Cardiac muscle cell (in vitro differentiated cells and primary cell): Measurements from ENCODE around the gene PCDH9. TPM values are rescaled to one million over a fixed set of nuclear protein-coding genes. Genes with fewer than 3 reads are reported as not detected.

Experiments used
- DNase-seq, 2 donors: peaks; one replicate each; pipeline versions ENCODE4 v3.0.0 to v3.0.0-alpha.2; 2010 to 2017; ENCODE audit warnings: low read depth in 1 of 2, low spot score in 1 of 2
- H3K27ac ChIP-seq: fragments of 200-600 bp; sonication (generic); 2 replicates; pipeline ENCODE4 v1.5.1; 2016
- H3K27me3 ChIP-seq: fragments of 200-600 bp; sonication (generic); 2 replicates; pipeline ENCODE4 v1.6.0; 2016; ENCODE audit warnings: control low read depth
- H3K36me3 ChIP-seq: fragments of 200-600 bp; sonication (generic); 2 replicates; pipeline ENCODE4 v1.5.1; 2016; ENCODE audit warnings: control low read depth
- H3K4me1 ChIP-seq: fragments of 200-600 bp; sonication (generic); 2 replicates; pipeline ENCODE4 v1.8.1; 2017; ENCODE audit warnings: low read depth, mild to moderate bottlenecking, mixed run types
- H3K4me3 ChIP-seq: fragments of 200-600 bp; sonication (generic); 2 replicates; pipeline ENCODE4 v1.5.1; 2016; ENCODE audit warnings: mild to moderate bottlenecking
- H3K9me3 ChIP-seq: fragments of 200-600 bp; sonication (generic); 2 replicates; pipeline ENCODE4 v1.5.1; 2017; ENCODE audit warnings: low read depth, mild to moderate bottlenecking, control low read depth
- CTCF ChIP-seq: IDR thresholded peaks from 2 replicates; pipeline ENCODE4 v1.5.1; 2012; ENCODE audit warnings: low read depth, mild to moderate bottlenecking, low read length
- polyA plus RNA-seq: library from polyadenylated mRNA; unstranded; fragments of >200 nt; fragmentation: Nextera tagmentation; extraction: Ambion mirVana; gene quantifications from 2 replicates; pipeline ENCODE4 v1.2.1, GENCODE V29; 2016
- total RNA-seq: library from RNA; depleted of rRNA; stranded (reverse); fragments of >200 nt; gene quantifications from 2 replicates; pipeline ENCODE4 v1.2.3, GENCODE V29; 2016

PCDH9 gene
- total RNA-seq (2.3 and 2.4 TPM in 2 replicates), polyA plus RNA-seq (1.6 and 4.2 TPM in 2 replicates)

- peak; percentile 5 to 6 for DNase-seq
Observed at GRCh38 chr13:67229481-67230403, at the start of gene PCDH9. TSS of gene PCDH9 (minus strand) at chr13:67230336. CDS start at chr13:67228440, 1,896 bp downstream.

GRCh38 chr13:67278235-67278634, 48.1 kb upstream of the PCDH9 start:
- no peak for TF ChIP-seq CTCF
- Histone ChIP-seq H3K36me3 (no peaks in the 10 kb centered on the region), H3K4me1 (no peaks in the 10 kb centered on the region), H3K27ac (no peak overlapping the region), H3K4me3 (no peak overlapping the region), H3K9me3 (no peaks in the 10 kb centered on the region), H3K27me3 (no peaks in the 10 kb centered on the region)
- peak in 1 of 2 donors; percentile 83 for DNase-seq

More at GRCh38 chr13:67229481-67230403, at the start of gene PCDH9:
- no peak for TF ChIP-seq CTCF
- Histone ChIP-seq H3K9me3 (no peaks in the 10 kb centered on the region), H3K27me3 (no peaks in the 10 kb centered on the region), H3K36me3 (no peaks in the 10 kb centered on the region), H3K27ac (peak within 1 kb of the TSS; percentile 74), H3K4me3 (peak within 1 kb of the TSS; percentile 83), H3K4me1 (peaks cover 8% of the 10 kb centered on the region)

- no peaks in the 10 kb centered on the region for H3K9me3 ChIP-seq
- no peaks in the 10 kb centered on the region for H3K4me1 ChIP-seq
- no peaks in the 10 kb centered on the region for H3K36me3 ChIP-seq
- H3K27ac ChIP-seq, result no peak overlapping the region
- H3K4me3 ChIP-seq, result no peak overlapping the region
- no peak for TF ChIP-seq CTCF
- H3K27me3 ChIP-seq, result no peaks in the 10 kb centered on the region
- DNase-seq, result no peak
Observed at GRCh38 chr13:67277581-67277980, 47.4 kb upstream of the PCDH9 start.

DNA sequence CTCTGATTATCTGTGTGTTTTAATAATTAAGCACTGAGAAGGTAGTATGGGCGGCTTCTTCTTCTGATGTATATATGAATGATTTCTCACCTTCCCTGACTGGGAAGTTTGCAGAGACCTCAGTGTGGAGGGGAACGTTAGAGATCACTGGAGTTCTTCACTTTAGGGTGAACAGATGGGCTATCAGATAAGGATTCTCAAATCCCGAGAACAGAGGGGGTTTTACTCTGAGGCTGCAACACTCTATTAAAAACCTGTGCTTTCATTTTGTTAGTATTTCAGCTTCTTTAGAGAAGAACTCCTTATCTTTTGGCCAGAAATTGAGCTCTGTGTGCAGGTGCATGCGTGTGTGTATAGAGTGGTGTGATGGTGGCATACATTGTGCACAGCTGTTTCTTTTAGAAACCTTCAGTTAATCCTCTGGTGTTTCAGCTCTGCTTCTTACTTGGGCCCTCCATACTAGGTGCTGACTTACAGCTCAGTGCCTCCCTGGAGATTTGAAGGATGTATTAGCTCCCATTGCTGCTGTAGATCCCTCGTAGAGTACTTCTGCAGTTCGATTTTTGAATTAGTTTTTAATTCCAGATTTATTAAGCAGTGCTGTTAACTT, 45.3 kb upstream of the PCDH9 start:
- TF ChIP-seq CTCF, result no peak
- Histone ChIP-seq H3K9me3 (no peaks in the 10 kb centered on the region), H3K27me3 (no peaks in the 10 kb centered on the region), H3K36me3 (no peaks in the 10 kb centered on the region), H3K27ac (no peak overlapping the region), H3K4me1 (no peaks in the 10 kb centered on the region), H3K4me3 (no peak overlapping the region)
- no peak for DNase-seq

GRCh38 chr13:67273001-67273400, 42.9 kb upstream of the PCDH9 start:
- Histone ChIP-seq H3K9me3 (no peaks in the 10 kb centered on the region), H3K36me3 (no peaks in the 10 kb centered on the region), H3K27ac (no peak overlapping the region), H3K4me1 (no peaks in the 10 kb centered on the region), H3K4me3 (no peak overlapping the region), H3K27me3 (no peaks in the 10 kb centered on the region)
- peak in 1 of 2 donors; percentile 18 for DNase-seq
- no peak for TF ChIP-seq CTCF
